Measurements from ENCODE around the gene TMC3.

The TMC3 gene

DNA sequence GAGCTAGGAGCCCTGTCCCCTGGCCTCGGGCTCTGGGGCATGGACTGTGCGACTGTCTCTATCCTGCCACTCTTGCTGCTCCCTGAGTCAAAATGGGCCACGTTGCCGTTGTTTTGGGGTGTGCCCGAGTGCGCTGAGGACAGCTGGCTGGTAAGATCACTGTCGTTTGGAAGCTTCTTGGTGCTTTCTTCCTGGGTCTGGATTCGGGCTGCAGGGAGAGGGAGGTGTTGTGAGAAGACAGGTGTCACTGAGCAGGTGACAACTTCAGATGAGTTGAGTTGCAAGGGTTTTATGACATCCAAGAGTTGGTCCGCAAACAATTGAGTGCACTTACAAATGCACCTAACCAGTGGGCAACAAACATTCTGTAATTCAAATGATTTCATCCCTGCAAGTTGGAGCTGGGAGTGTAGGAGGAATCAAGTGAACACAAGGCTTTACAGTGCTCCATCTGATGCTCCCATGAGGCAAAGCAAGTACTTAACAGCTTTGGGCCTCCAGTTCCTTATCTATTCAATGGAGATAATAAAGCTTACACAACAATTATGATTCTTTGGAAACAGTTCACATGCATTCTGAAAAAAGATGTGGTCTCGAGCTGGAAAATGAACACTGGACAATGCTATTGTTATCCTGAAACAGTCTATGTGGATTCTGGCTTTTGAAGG lies 39.1 kb downstream of the TMC3 start:
- no peak overlapping the region for H3K9ac ChIP-seq (ENCODE audit: low read length)
- H3K4me3 ChIP-seq (ENCODE audit: low read depth, low read length, poor library complexity, severe bottlenecking), result no peak overlapping the region
- no peaks in the 10 kb centered on the region for H4K20me1 ChIP-seq (ENCODE audit: insufficient read depth, low read length)

DNA sequence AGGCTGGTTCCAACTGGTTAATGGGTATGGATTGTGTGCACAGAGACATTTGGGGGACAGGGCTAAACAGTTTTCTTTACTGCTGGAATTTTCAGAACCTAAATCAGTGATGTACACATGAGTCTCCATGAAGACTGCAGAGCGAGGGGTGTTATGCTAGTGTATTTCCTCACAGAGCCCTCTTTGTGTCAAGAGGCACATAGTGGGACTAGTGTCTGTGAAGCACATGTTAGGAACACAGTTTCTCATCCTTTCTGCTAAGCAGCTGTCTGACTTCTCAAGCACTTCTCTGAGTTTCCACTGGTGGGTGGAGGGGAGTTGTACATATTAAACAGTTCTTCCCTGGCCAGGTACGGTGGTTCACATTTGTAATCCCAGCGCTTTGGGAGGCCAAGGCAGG lies 40.6 kb downstream of the TMC3 start:
- Histone ChIP-seq H4K20me1 (ENCODE audit: insufficient read depth, low read length) (no peaks in the 10 kb centered on the region), H3K4me2 (ENCODE audit: low read length) (no peak overlapping the region), H3K9ac (ENCODE audit: low read length) (no peak overlapping the region), H3K36me3 (ENCODE audit: insufficient read depth, low read length) (no peaks in the 10 kb centered on the region), H3K9me2 (ENCODE audit: low read depth, low read length) (no peaks in the 10 kb centered on the region), H3K4me3 (ENCODE audit: low read depth, low read length, poor library complexity, severe bottlenecking) (no peak overlapping the region), H3K27me3 (ENCODE audit: insufficient read depth, low read length) (no peaks in the 10 kb centered on the region), H2AFZ (ENCODE audit: low read length) (no peak overlapping the region), H3F3A (ENCODE audit: insufficient read depth, low read length) (no peaks in the 10 kb centered on the region), H3K4me1 (ENCODE audit: insufficient read depth, low read length, severe bottlenecking) (no peaks in the 10 kb centered on the region), H3K79me2 (ENCODE audit: insufficient read depth, low read length) (no peaks in the 10 kb centered on the region), H3K9me3 (ENCODE audit: low read length) (no peaks in the 10 kb centered on the region), H3K27ac (ENCODE audit: low read depth, low read length, poor library complexity, severe bottlenecking) (no peak overlapping the region)
- TF ChIP-seq, protein P1, sequence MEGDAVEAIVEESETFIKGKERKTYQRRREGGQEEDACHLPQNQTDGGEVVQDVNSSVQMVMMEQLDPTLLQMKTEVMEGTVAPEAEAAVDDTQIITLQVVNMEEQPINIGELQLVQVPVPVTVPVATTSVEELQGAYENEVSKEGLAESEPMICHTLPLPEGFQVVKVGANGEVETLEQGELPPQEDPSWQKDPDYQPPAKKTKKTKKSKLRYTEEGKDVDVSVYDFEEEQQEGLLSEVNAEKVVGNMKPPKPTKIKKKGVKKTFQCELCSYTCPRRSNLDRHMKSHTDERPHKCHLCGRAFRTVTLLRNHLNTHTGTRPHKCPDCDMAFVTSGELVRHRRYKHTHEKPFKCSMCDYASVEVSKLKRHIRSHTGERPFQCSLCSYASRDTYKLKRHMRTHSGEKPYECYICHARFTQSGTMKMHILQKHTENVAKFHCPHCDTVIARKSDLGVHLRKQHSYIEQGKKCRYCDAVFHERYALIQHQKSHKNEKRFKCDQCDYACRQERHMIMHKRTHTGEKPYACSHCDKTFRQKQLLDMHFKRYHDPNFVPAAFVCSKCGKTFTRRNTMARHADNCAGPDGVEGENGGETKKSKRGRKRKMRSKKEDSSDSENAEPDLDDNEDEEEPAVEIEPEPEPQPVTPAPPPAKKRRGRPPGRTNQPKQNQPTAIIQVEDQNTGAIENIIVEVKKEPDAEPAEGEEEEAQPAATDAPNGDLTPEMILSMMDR (IDR thresholded peaks at IDR 0.05; ENCODE audit: low read length), result no peak
- no peak for TF ChIP-seq EZH2 (IDR thresholded peaks at IDR 0.05; ENCODE audit: borderline replicate concordance, low read length)

More for the DNA sequence above, 39.1 kb downstream of the TMC3 start:
- no peak overlapping the region for H2AFZ ChIP-seq (ENCODE audit: low read length)
- H3K9me3 ChIP-seq (ENCODE audit: low read length), result no peaks in the 10 kb centered on the region
- no peaks in the 10 kb centered on the region for H3F3A ChIP-seq (ENCODE audit: insufficient read depth, low read length)
- no peaks in the 10 kb centered on the region for H3K4me1 ChIP-seq (ENCODE audit: insufficient read depth, low read length, severe bottlenecking)
- TF ChIP-seq EZH2 (IDR thresholded peaks at IDR 0.05; ENCODE audit: borderline replicate concordance, low read length), result no peak
- TF ChIP-seq, protein P1 (IDR thresholded peaks at IDR 0.05; ENCODE audit: low read length), result no peak
- H3K36me3 ChIP-seq (ENCODE audit: insufficient read depth, low read length), result no peaks in the 10 kb centered on the region
- H3K79me2 ChIP-seq (ENCODE audit: insufficient read depth, low read length), result no peaks in the 10 kb centered on the region
- no peaks in the 10 kb centered on the region for H3K27me3 ChIP-seq (ENCODE audit: insufficient read depth, low read length)
- H3K9me2 ChIP-seq (ENCODE audit: low read depth, low read length), result no peaks in the 10 kb centered on the region
- H3K4me2 ChIP-seq (ENCODE audit: low read length), result no peak overlapping the region
- no peak overlapping the region for H3K27ac ChIP-seq (ENCODE audit: low read depth, low read length, poor library complexity, severe bottlenecking)

DNA sequence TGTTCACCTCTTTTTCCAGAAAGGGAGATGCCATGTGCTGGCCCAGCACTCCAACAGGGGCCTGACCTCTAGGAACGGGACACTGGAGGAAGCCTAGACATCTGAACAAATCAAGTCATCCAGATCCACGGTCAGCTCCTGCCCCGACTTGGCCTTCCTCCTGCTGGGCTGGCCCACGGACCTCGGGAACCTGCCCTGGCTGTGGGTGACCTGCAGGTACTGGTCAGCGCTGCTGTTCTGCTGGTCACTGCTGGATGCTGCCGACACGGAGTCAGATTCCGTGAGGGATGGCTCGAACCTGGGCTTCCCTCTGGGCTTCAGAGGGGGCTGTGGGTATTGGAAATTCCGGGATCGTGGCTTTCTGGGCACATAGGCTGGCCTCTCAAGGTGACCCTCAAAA lies 41.7 kb downstream of the TMC3 start:
- H3K27ac ChIP-seq (ENCODE audit: low read depth, low read length, poor library complexity, severe bottlenecking), result no peak overlapping the region

More for the DNA sequence above, 41.7 kb downstream of the TMC3 start:
- Histone ChIP-seq H3K9ac (ENCODE audit: low read length) (no peak overlapping the region), H3K36me3 (ENCODE audit: insufficient read depth, low read length) (no peaks in the 10 kb centered on the region), H4K20me1 (ENCODE audit: insufficient read depth, low read length) (no peaks in the 10 kb centered on the region), H3K4me2 (ENCODE audit: low read length) (no peak overlapping the region), H3K4me3 (ENCODE audit: low read depth, low read length, poor library complexity, severe bottlenecking) (no peak overlapping the region), H3K79me2 (ENCODE audit: insufficient read depth, low read length) (no peaks in the 10 kb centered on the region), H3K27me3 (ENCODE audit: insufficient read depth, low read length) (no peaks in the 10 kb centered on the region), H2AFZ (ENCODE audit: low read length) (no peak overlapping the region), H3F3A (ENCODE audit: insufficient read depth, low read length) (no peaks in the 10 kb centered on the region), H3K9me3 (ENCODE audit: low read length) (no peaks in the 10 kb centered on the region), H3K4me1 (ENCODE audit: insufficient read depth, low read length, severe bottlenecking) (no peaks in the 10 kb centered on the region), H3K9me2 (ENCODE audit: low read depth, low read length) (no peaks in the 10 kb centered on the region)
- no peak for TF ChIP-seq EZH2 (IDR thresholded peaks at IDR 0.05; ENCODE audit: borderline replicate concordance, low read length)
- TF ChIP-seq, protein P1 (IDR thresholded peaks at IDR 0.05; ENCODE audit: low read length), result no peak
